ENCODE measurements around the gene DISC1. TPM values are rescaled to one million over a fixed set of nuclear protein-coding genes. Genes with fewer than 3 reads are reported as not detected.

DISC1 gene
- total RNA-seq, 1 experiment from 2014 or later, result 1.8 TPM

GRCh38 chr1:232074265-232074664, 447.7 kb downstream of the DISC1 start:
- Histone ChIP-seq H3K9me2 (ENCODE audit: insufficient read depth) (no peaks in the 10 kb centered on the region), H3K79me2 (ENCODE audit: insufficient read depth, low read length) (no peaks in the 10 kb centered on the region), H3K4me2 (ENCODE audit: low read length) (no peak overlapping the region), H3K27ac (ENCODE audit: low read depth, low read length) (no peak overlapping the region), H3K4me1 (ENCODE audit: control insufficient read depth in 1 of 2, insufficient read depth in 2 of 2, low read length in 2 of 2) (no peaks in the 10 kb centered on the region), H2AFZ (ENCODE audit: low read depth, low read length, poor library complexity, severe bottlenecking) (no peak overlapping the region), H4K20me1 (ENCODE audit: insufficient read depth) (no peaks in the 10 kb centered on the region), H3K27me3 (ENCODE audit: insufficient read depth, low read length) (no peaks in the 10 kb centered on the region), H3K9me3 (ENCODE audit: control insufficient read depth in 1 of 2, insufficient read depth in 1 of 2, low read depth in 1 of 2, low read length in 2 of 2) (no peaks in the 10 kb centered on the region), H3K4me3 (replicated peaks in 1 of 2; ENCODE audit: low read depth in 1 of 2, low read length in 2 of 2) (no peak overlapping the region), H3K9ac (ENCODE audit: low read length) (no peak overlapping the region), H3K36me3 (ENCODE audit: control insufficient read depth in 1 of 2, insufficient read depth in 2 of 2, low read length in 2 of 2) (no peaks in the 10 kb centered on the region)
- RAD21 ChIA-PET (ENCODE audit: low non-redundant PET in 1 of 2, low total read pairs in 2 of 2, uncharacterized antibody in 2 of 2, unreplicated experiment in 2 of 2), result no interaction called here
- TF ChIP-seq FOSL1 (IDR thresholded peaks at IDR 0.05; ENCODE audit: low read depth), result no peak
- TF ChIP-seq SRF (IDR thresholded peaks at IDR 0.05; ENCODE audit: low read depth), result no peak
- TF ChIP-seq ZNF274 (IDR thresholded peaks at IDR 0.05; ENCODE audit: low read depth, low read length), result no peak
- TF ChIP-seq ZFX (IDR thresholded peaks at IDR 0.05), result no peak
- TF ChIP-seq YY1 (IDR thresholded peaks at IDR 0.05; ENCODE audit: extremely low read depth, insufficient replicate concordance, low read depth, low read length), result no peak
- no peak for TF ChIP-seq EGR1 (IDR thresholded peaks at IDR 0.05; ENCODE audit: low read depth)
- no peak for TF ChIP-seq POLR2A (IDR thresholded peaks at IDR 0.05; ENCODE audit: borderline replicate concordance, extremely low read depth, insufficient read depth, insufficient read length)
- TF ChIP-seq SIN3A (IDR thresholded peaks at IDR 0.05; ENCODE audit: low read depth), result no peak
- no peak for TF ChIP-seq ZBTB33 (IDR thresholded peaks at IDR 0.05; ENCODE audit: extremely low read depth, insufficient replicate concordance, low read length)
- no peak for TF ChIP-seq CTCF (IDR thresholded peaks at IDR 0.05 in 2 of 3, conservative IDR thresholded peaks at IDR 0.05 in 1 of 3; ENCODE audit: borderline replicate concordance in 1 of 3, insufficient read depth in 1 of 3, low read depth in 2 of 3, low read length in 2 of 3)
- TF ChIP-seq ATF3 (IDR thresholded peaks at IDR 0.05), result no peak
- TF ChIP-seq RAD21 (IDR thresholded peaks at IDR 0.05; ENCODE audit: low read depth), result no peak
- TF ChIP-seq POLR2AphosphoS5 (IDR thresholded peaks at IDR 0.05; ENCODE audit: low read depth, low read length), result no peak
- no peak for TF ChIP-seq CEBPB (IDR thresholded peaks at IDR 0.05; ENCODE audit: low read depth)
- no peak for TF ChIP-seq EZH2 (IDR thresholded peaks at IDR 0.05)
- no peak for TF ChIP-seq JUND (IDR thresholded peaks at IDR 0.05)
- no peak for TF ChIP-seq REST (IDR thresholded peaks at IDR 0.05; ENCODE audit: low read depth)
- no peak for TF ChIP-seq MAX (IDR thresholded peaks at IDR 0.05)
- no peak for TF ChIP-seq EZH2phosphoT487 (IDR thresholded peaks at IDR 0.05; ENCODE audit: borderline replicate concordance)
- BruUV-seq (replicated peaks), result no TSS peak
- DNase-seq (ENCODE audit: low read depth, low spot score), result no peak
- ATAC-seq, result no peak
- intact Hi-C loops (cut with micrococcal nuclease), result no loop called here
- CTCF ChIA-PET, result no interaction called here
- POLR2A ChIA-PET, result no interaction called here
